HG03571 (cell line): Measurements from ENCODE around the gene CYBRD1.
"Not testable (repeated sequence)": the region's sequence is repeated elsewhere in the genome, so short reads cannot be mapped to it uniquely, and the experiment has no call there.

ENCODE experiments used
- ATAC-seq: cut with Tn5 transposase; IDR thresholded peaks from one replicate; pipeline ENCODE4 v1.9.1; 2021; ENCODE audit not compliant: unreplicated experiment

Gene CYBRD1

DNA sequence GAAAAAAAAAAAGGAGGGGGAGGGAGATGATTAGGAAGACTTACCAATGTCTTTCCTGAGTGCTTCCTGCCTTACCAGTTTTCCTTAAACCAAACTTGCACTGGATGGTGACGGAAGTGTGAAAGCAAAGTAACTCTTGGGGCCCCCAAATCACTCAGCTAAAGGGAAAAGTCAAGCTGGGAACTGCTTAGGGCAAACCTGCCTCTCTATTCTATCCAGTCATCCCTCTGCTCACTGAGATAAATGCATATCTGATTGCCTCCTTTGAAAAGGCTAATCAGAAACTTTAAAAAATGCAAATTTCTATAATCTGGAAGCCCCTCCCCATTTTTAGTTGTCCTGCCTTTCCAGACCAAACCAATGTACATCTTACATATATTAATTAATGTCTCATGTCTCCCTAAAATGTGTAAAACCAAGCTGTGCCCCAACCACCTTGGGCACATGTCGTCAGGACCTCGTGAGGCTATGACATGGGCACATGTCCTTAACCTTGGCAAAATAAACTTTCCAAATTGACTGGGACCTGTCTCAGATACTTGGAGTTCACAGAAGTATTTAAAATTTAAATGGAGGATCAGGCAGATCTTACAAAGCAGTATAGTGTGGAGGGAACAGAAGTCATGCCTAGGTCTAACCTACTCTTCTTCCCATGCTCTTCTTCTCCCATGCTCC lies 7.2 kb upstream of the CYBRD1 start:
- no peak for ATAC-seq

DNA sequence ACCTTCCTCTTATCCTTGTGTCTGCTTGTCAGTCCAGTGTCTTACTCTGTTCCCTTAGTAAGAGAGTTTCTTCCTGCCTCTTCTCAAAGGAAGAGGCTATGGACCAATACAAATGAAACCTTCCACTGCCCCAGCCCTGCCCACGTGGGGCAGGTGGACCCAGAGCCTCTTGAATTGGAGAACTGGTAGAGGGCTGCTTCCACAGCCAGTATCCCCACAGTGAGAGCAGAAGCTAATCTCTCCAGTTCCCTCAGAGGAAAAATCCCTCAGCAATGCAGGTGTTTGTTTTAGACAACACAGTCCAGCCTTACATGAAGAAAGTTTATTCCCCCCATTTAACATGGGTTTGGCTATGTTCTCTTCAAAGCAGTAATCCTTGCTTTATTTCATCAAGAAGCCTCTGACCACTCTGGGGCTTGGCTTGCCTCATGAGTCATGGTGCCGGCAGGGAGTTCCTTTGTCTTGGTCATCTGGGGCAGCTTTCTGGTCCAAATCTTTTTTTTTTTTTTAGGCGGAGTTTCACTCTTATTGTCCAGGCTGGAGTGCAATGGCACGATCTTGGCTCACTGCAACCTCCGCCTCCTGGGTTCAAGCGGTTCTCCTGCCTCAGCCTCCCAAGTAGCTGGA lies 6.5 kb upstream of the CYBRD1 start:
- ATAC-seq: no peak

GRCh38 chr2:171516793-171517192 lies 5.5 kb upstream of the CYBRD1 start:
- ATAC-seq: no peak

DNA sequence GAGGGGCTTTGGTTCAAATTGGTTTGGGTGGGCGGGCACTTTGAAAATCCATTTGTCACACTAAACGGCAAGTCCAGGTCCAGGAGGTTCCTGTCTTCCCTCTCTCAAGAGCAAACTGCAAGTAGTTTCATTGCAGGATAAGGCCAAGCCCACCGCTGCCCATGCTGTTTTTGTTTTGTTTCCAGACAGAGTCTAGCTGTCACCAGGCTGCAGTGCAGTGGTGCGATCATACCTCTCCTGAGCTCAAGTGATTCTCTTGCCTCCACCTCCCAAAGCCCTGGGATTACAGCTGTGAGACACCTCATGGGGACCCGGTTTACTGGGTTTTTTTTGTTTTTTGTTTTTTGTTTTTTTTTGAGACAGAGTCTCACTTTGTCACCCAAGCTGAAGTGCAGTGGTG lies 1.8 kb upstream of the CYBRD1 start:
- ATAC-seq: no peak

DNA sequence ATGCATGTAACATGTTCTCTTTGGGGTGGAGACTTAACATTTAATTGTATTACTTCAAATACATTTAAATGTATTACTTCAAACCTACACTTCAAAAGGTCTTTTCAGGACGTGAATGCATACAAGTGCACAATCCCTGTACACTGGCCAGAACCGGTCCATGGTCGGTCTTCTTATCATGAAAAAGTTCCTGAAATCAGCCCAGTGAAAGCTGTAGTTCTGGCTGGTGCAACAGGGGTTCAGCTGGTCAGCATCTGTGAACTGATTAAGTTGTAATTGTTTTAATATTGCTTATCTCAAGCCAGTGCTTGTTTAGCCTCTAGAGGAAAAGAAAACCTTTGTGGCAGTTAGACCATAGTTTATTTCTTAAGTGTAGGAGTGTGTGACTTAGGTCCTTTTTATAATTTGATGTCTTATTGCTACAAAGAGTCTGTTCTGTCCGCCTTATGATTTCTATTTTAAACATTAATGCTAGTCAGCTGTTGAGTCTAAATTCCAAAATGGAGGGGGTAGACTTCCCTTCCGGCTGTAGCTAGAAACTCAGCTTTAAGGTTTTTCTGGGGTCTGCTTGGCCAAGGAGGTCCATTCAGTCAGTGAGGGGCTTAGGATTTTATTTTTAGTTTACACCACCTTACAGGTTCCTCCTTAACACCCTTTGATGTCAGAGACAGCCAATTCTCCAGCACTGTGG lies 768 bp upstream of the CYBRD1 start:
- no peak for ATAC-seq

DNA sequence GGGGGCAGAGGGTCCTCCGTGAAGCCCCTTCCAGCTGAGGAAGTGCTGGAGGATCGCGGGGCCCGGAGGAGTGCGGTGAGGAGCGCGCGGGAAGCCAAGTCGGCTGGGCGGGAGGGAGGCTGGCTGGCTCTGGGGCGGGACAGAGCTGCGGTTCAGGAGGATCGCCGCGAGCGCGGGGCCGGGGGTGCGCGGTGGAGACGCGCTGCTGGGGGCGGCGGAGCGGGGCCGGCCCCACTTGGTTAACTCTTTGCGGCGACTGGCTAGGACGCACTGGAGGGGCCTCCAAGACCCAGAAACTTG lies 464 bp downstream of the CYBRD1 start:
- ATAC-seq: no peak

DNA sequence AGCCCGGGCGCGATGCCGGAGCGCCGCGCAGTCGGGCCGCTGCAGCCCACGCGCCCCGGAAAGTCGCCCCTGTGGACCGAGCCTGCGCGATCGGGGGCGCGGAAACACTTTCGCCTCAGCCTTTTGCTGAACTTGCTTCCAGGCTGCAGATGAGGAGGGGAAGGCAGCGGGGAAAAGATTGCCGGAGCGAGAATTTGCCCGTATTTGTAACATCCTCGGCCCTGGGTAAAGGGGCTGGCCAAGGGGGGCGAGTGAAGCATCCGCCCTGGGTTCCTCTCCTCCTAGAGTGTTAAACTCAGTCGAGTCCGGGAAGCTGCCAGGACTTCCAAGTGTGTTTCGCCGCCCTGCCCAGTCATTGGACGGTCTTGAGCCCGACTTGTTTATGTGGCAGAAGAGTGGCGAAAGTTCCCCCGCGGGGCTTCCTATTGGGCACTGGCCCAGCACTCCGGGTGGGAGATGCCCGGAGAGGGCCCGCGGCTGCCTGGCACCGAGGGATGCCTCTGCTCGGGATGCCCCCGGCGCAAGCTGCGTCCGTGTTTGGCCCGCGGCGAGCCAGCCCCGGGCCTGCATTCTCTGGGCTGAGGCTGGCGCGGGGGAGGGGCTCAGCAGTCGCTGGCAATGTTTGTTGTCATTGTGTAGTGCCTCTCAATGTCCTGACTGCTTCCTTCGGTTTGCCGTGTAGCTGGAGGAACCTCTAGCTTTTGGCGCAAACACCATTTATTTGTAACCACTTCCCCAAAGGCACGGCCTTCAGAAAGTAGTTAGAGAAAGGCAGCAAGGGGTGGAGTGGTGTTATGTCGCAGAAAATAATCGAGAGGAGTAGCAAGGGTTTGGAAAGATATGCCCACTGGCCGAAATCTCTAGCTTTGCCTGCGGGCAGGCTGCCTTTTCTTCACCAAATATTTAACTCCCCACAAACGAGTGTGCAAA lies 1.1 kb downstream of the CYBRD1 start:
- no peak for ATAC-seq

GRCh38 chr2:171524018-171524401 lies 1.7 kb downstream of the CYBRD1 start:
- ATAC-seq: no peak

- ATAC-seq: no peak
Measured at GRCh38 chr2:171529914-171530313, 7.6 kb downstream of the CYBRD1 start.

DNA sequence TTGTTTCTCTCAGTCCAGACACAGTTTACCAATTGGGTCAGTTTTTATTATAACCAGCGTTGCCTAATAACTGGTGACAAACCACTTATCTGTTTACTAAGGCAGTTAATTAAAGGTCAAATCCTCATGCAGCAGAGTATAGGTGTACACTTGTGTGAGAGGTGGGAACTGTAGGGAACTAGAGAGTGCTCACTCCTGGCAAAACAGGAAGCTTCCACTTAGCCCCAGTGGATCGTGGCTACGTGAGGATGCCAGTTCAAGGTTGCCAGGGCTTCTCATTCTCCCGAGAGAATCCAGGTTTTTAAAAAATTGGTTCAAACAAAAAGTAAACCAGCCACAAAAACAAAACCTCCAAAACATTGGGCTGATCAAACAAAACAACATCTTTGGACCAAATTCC lies 8.1 kb downstream of the CYBRD1 start:
- no peak for ATAC-seq

GRCh38 chr2:171530859-171531258 lies 8.6 kb downstream of the CYBRD1 start:
- ATAC-seq: not testable (repeated sequence)

GRCh38 chr2:171531291-171531690 lies 9.0 kb downstream of the CYBRD1 start:
- no peak for ATAC-seq

DNA sequence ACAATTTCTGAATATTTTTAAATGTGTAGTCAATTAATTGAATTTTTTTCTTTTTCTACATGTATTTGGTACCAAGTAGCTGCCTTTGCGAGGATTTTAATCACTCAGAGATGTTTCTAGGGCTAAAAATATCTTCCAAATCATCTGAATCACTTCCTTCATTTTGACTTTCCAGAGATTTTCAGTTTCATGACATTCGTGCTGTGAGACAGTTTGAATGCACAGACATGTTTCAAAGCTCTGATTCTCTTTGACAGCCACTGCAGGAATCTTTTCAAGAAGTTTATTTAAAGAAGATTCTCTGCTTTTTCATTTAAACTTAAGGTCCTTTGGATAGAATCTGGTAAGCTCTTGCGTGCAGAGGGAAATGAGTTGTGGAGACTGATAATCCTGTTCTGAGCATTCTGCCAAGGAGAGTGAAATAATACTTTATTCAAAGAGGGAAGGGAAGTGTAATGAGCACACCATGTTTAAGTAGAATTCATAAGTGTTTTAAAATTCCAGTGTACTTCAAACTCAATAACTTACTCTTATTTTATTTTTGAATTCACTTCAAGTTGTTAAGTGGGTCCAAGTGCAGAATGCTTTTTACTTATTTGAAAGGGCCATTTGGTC lies 9.7 kb downstream of the CYBRD1 start:
- ATAC-seq: no peak

DNA sequence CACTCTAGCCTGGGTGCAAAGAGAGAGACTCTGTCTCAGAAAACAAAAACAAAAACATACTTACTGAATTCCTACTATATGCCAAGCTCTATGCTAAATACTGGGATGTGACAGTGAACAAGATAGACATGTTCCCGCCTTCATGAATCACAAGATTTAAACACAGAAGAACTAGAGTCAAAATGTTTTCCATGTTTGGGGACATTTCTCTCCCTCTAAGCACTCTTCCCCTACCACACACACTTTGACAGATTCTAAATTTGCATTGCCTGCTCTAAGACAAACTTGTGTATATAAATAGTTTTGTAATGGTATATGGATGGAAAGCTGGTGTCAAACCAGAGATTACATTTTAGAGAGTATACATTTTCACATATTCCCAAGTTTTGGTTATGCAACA lies 11.1 kb downstream of the CYBRD1 start:
- ATAC-seq: no peak

- not testable (repeated sequence) for ATAC-seq
Measured at GRCh38 chr2:171535528-171535927, 13.3 kb downstream of the CYBRD1 start.

GRCh38 chr2:171540437-171540836 lies 18.2 kb downstream of the CYBRD1 start:
- ATAC-seq: no peak

DNA sequence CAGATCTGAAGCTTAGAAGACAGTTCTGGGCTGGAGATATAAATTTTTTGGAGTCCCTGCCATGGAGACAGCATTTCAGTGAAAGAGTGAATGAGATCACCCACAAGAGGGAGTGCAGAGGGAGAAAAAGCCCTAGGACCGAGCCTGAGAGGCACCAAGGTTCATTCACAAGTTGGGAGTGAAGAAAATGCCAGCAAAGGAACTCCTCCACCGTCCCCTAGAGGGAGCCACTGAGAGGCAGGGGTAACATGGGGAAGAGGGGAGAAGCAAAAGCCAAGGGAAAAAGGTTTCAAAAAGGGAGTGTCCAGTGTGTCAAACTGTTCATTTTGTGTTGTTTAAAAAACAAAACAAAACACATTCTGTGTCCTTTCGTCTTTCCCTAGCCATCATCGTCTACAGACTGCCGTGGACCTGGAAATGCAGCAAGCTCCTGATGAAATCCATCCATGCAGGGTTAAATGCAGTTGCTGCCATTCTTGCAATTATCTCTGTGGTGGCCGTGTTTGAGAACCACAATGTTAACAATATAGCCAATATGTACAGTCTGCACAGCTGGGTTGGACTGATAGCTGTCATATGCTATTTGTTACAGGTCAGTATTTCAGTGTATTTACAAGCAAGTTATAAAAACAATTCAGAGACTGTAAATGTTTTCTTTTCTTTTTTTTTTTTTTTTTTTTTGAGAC lies 19.1 kb downstream of the CYBRD1 start:
- no peak for ATAC-seq

- no peak for ATAC-seq
Measured at GRCh38 chr2:171545086-171545485, 22.8 kb downstream of the CYBRD1 start.

- no peak for ATAC-seq
Measured at GRCh38 chr2:171547256-171547655, 25.0 kb downstream of the CYBRD1 start.

GRCh38 chr2:171547720-171548119 lies 25.4 kb downstream of the CYBRD1 start:
- ATAC-seq: no peak

DNA sequence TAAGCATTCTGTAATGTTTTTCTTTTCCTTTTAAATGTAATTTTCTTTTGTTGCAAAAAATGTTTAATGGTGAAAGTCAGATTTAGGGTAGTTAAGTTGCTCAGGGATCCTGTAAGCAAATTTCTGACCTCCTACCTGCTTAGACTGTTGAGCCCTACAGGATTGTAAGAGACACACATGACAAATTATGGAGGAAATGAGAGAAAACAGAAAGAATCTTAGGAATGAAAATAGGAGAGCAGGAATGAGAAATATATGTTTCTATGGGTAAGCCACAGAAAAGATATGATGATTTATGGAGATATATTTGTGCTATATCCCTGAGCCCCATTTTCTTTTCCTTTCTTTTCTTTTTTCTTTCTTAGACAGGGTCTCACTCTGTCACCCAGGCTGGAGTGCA lies 28.3 kb downstream of the CYBRD1 start:
- no peak for ATAC-seq
